Prostate gland (tissue), 2 donors: ENCODE measurements around the gene LRIT1.

ENCODE experiments used
- POLR2A ChIP-seq: fragments of 450-650 bp; IDR thresholded peaks from one replicate; pipeline ENCODE4 v1.6.1; 2016; ENCODE audit warnings: antibody characterized with exemption, mild to moderate bottlenecking
- POLR2AphosphoS5 ChIP-seq: sonication (generic); formaldehyde crosslinking; IDR thresholded peaks from one replicate; pipeline ENCODE4 v1.6.1; 2017; ENCODE audit warnings: antibody characterized with exemption
- TF ChIP-seq, protein P1 (sequence below), 4 experiments: fragments of 200-600 bp in 2 of 4; fragments of 450-650 bp in 2 of 4; sonication (generic) in 2 of 4; IDR thresholded peaks; 1 replicate in 3 of 4; 2 replicates in 1 of 4; pipeline ENCODE4 v1.5.1; 2016 to 2019; ENCODE audit warnings: antibody characterized with exemption in 4 of 4, mild to moderate bottlenecking in 2 of 4, moderate library complexity in 2 of 4

DNA sequence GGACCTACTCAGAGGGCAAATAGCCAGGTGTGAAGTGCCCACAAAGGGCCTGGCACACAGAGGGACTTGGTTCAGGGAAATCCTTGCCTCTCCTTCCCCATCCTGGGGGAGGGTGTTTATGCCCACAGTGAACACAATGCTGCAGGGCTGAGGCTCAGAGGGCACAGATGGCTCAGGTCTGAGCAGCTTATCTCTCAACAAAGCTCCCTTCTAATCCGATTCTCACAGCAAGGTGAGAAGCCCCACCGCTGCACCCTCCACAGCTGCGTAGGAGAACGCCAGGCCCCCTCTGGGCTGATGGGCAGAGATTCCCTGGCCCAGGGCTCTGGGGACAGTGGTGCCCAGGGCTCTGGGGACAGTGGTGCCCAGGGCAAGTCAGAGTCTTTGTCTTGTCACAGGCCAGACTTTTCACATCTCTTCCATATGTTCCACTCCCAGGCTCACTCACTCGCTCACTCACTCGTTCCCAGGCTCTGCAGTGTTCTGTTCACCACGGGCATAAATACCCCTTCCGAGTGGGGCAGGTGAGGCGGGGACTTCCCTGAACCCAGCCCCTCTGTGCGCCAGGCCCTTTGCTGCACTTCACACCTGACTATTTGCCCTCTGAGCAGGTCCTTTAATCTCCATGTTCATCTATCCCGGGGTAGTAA is 55.7 kb downstream of the LRIT1 start:
- TF ChIP-seq, protein P1, sequence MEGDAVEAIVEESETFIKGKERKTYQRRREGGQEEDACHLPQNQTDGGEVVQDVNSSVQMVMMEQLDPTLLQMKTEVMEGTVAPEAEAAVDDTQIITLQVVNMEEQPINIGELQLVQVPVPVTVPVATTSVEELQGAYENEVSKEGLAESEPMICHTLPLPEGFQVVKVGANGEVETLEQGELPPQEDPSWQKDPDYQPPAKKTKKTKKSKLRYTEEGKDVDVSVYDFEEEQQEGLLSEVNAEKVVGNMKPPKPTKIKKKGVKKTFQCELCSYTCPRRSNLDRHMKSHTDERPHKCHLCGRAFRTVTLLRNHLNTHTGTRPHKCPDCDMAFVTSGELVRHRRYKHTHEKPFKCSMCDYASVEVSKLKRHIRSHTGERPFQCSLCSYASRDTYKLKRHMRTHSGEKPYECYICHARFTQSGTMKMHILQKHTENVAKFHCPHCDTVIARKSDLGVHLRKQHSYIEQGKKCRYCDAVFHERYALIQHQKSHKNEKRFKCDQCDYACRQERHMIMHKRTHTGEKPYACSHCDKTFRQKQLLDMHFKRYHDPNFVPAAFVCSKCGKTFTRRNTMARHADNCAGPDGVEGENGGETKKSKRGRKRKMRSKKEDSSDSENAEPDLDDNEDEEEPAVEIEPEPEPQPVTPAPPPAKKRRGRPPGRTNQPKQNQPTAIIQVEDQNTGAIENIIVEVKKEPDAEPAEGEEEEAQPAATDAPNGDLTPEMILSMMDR (IDR thresholded peaks at IDR 0.05), result no peak
- TF ChIP-seq POLR2A (no peak), POLR2AphosphoS5 (no peak)
